LNCaP clone FGC (cell line): ENCODE data around the gene AACS.

Experiments
- DNase-seq: peaks from one replicate; pipeline ENCODE4 v3.0.0-alpha.2; 2011; ENCODE audit warnings: low read depth
- H3K4me3 ChIP-seq: 2 replicates; pipeline ENCODE4 v1.5.1; 2011; ENCODE audit warnings: mild to moderate bottlenecking, low read depth, low read length, control low read depth
- CTCF ChIP-seq: IDR thresholded peaks from 2 replicates; pipeline ENCODE4 v1.5.1; 2012; ENCODE audit warnings: mild to moderate bottlenecking; ENCODE audit not compliant: control insufficient read depth, insufficient read depth; ENCODE audit errors: extremely low read depth

AACS gene

GRCh38 chr12:125129591-125130255 lies 64.5 kb downstream of the AACS start:
- H3K4me3 ChIP-seq: no peak overlapping the region
- no peak for DNase-seq
- TF ChIP-seq CTCF: no peak

- no peak for TF ChIP-seq CTCF
These were observed 66.7 kb downstream of the AACS start for GRCh38 chr12:125131958-125132357.

GRCh38 chr12:125132698-125133400 lies 67.6 kb downstream of the AACS start:
- no peak for DNase-seq
- no peak for TF ChIP-seq CTCF
- H3K4me3 ChIP-seq: no peak overlapping the region

More at GRCh38 chr12:125131958-125132357, 66.7 kb downstream of the AACS start:
- no peak overlapping the region for H3K4me3 ChIP-seq
- DNase-seq: no peak

- H3K4me3 ChIP-seq: no peak overlapping the region
- TF ChIP-seq CTCF: no peak
- no peak for DNase-seq
These were observed 68.4 kb downstream of the AACS start for GRCh38 chr12:125133616-125134015.

- TF ChIP-seq CTCF: no peak
- DNase-seq: no peak
- no peak overlapping the region for H3K4me3 ChIP-seq
These were observed 69.3 kb downstream of the AACS start for GRCh38 chr12:125134576-125134975.

- TF ChIP-seq CTCF: no peak
- no peak overlapping the region for H3K4me3 ChIP-seq
- DNase-seq: no peak
These were observed 70.7 kb downstream of the AACS start for GRCh38 chr12:125135906-125136305.
